ENCODE data around the gene SHOC1. TPM values are rescaled to one million over a fixed set of nuclear protein-coding genes. Genes with fewer than 3 reads are reported as not detected.
"Not testable (repeated sequence)": the region's sequence is repeated elsewhere in the genome, so short reads cannot be mapped to it uniquely, and the experiment has no call there.

Gene SHOC1
- total RNA-seq, 1 donor from 2014 or later: not detected

DNA sequence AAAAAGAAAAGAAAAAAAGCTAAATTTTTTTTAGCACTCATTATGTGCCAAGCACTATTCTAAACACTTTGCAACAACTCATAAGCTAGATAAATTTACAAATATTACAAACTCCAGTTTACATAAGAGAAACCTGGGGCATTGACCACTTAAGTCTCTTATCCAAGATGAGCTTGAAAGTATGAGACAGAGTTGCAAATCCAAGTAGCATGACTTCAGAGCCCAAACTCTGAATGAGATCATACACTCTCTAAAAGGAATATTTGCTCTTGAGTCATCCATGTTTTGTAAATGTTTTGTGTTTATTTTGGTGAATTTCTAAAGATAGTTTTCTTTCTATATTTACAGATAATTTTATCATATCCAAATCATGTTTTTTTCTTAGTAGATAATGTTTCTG, 4.0 kb upstream of the SHOC1 start:
- Histone ChIP-seq H3K4me3 (no peak overlapping the region), H3K27ac (no peak overlapping the region), H3K9me3 (no peaks in the 10 kb centered on the region), H3K36me3 (no peaks in the 10 kb centered on the region), H3K27me3 (no peaks in the 10 kb centered on the region), H3K4me1 (no peaks in the 10 kb centered on the region)
- TF ChIP-seq, protein P1, sequence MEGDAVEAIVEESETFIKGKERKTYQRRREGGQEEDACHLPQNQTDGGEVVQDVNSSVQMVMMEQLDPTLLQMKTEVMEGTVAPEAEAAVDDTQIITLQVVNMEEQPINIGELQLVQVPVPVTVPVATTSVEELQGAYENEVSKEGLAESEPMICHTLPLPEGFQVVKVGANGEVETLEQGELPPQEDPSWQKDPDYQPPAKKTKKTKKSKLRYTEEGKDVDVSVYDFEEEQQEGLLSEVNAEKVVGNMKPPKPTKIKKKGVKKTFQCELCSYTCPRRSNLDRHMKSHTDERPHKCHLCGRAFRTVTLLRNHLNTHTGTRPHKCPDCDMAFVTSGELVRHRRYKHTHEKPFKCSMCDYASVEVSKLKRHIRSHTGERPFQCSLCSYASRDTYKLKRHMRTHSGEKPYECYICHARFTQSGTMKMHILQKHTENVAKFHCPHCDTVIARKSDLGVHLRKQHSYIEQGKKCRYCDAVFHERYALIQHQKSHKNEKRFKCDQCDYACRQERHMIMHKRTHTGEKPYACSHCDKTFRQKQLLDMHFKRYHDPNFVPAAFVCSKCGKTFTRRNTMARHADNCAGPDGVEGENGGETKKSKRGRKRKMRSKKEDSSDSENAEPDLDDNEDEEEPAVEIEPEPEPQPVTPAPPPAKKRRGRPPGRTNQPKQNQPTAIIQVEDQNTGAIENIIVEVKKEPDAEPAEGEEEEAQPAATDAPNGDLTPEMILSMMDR (IDR thresholded peaks at IDR 0.05): no peak
- no peak for ATAC-seq
- DNase-seq: no peak
- intact Hi-C loops (cut with DNase I): no loop called here

DNA sequence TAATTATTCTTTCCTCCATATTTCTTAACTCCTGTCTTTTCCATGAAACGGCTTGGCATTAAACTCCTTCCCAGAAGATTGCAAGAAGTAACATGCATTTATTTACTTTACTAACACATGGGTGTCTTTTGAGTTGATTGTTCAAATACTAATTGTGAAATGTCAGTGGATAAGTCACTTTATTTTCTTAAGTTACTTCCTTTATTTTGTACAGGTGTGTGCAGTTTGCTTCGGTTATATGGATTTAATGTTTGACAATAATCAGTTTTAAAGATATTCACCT, 761 bp upstream of the SHOC1 start:
- H3K27ac ChIP-seq: no peak overlapping the region

DNA sequence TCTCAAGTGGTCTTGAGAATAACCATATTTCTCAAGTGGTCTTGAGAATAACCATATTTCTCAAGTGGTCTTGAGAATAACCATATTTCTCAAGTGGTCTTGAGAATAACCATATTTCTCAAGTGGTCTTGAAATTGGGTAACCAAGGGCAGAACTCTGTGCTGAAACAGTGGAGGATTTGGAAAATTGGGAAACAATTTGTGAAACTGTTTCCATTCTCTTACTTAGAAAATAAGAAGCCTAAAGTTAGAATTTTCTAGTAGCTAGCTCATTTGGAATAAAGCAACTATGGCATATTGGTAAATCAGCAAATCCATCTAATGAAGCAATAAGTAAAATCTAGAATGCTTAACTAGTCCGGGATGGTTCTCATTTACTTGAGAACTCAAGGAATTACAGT, 2.9 kb downstream of the SHOC1 start:
- ATAC-seq; intact Hi-C loops (cut with DNase I); DNase-seq: not testable (repeated sequence)

More for the DNA sequence above, 761 bp upstream of the SHOC1 start:
- H3K36me3 ChIP-seq: no peaks in the 10 kb centered on the region
- no peaks in the 10 kb centered on the region for H3K27me3 ChIP-seq
- intact Hi-C loops (cut with DNase I): no loop called here
- no peak overlapping the region for H3K4me3 ChIP-seq
- H3K9me3 ChIP-seq: no peaks in the 10 kb centered on the region
- no peaks in the 10 kb centered on the region for H3K4me1 ChIP-seq
- no peak for ATAC-seq
- no peak for DNase-seq
- TF ChIP-seq, protein P1 (IDR thresholded peaks at IDR 0.05): no peak

DNA sequence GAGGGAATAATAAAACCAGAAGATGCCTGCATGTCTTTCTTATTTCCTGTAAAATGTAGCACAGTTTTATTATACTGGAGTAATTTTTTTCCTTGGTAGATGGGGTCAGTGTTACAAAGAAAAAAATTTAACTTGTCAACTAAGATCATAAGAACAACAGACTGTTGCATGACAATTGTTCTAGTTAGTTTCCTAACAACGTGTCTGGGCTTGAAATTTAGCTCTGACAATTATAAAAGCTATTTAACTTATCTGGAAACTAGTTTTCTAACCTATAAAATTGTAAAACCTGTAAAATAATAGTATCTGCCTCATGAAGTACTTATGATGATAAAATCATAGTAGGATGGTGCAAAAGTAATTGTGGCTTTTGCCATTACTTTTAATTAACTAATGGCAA, 4.9 kb downstream of the SHOC1 start:
- no peak for DNase-seq
- no peak for ATAC-seq
- no peak overlapping the region for H3K27ac ChIP-seq
- H3K4me3 ChIP-seq: no peak overlapping the region
- TF ChIP-seq, protein P1 (IDR thresholded peaks at IDR 0.05): no peak
- H3K27me3 ChIP-seq: no peaks in the 10 kb centered on the region
- no peaks in the 10 kb centered on the region for H3K36me3 ChIP-seq
- H3K9me3 ChIP-seq: peaks cover 5% of the 10 kb centered on the region
- H3K4me1 ChIP-seq: no peaks in the 10 kb centered on the region
- intact Hi-C loops (cut with DNase I): no loop called here

More for the DNA sequence above, 2.9 kb downstream of the SHOC1 start:
- H3K27me3 ChIP-seq, H3K4me3 ChIP-seq, H3K4me1 ChIP-seq, H3K36me3 ChIP-seq, H3K9me3 ChIP-seq, H3K27ac ChIP-seq: not testable (repeated sequence)

DNA sequence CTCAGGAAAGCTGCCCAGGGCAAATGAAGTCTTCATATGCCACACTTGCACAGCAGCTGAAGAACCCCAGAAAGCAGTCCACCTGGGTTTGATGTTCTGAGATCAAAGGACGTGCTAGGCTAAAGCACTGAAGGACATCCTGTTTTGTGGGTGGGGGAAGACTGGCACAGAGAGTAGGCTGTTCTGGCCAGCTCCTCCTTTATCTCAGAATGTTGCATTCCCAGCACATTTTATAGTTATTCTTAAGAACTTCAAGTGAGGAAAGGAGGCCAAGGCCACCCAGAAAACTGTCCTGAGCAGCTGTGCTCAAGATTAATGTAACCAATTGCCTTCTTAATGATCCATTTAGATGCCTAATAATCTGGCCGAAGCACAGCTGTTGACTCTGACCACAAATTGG, 10.9 kb downstream of the SHOC1 start:
- Histone ChIP-seq H3K27me3 (no peaks in the 10 kb centered on the region), H3K4me3 (no peak overlapping the region), H3K9me3 (peaks cover 5% of the 10 kb centered on the region), H3K4me1 (no peaks in the 10 kb centered on the region), H3K27ac (no peak overlapping the region), H3K36me3 (no peaks in the 10 kb centered on the region)
- ATAC-seq (no peak), DNase-seq (no peak)
- intact Hi-C loops (cut with DNase I): no loop called here
- TF ChIP-seq, protein P1 (IDR thresholded peaks at IDR 0.05): no peak

DNA sequence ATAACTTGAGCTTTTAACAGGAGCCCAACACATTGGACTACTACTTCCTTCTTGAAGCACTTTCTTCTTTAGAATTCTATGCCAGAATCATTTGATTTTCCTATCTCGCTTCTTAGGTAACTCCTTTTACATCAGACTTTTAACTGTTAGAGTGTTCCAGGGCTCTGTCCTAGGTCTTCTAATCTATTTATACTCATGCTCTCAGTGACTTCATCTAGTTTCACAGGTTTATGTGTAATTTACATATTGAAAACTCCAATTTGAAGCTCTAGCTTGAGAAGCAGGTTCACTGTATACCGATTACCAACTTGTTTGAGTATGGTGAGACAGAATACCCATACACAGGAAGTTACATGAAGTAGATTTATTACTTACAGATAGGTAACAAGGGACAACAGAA, 11.3 kb downstream of the SHOC1 start:
- Histone ChIP-seq H3K27me3 (no peaks in the 10 kb centered on the region), H3K4me3 (no peak overlapping the region), H3K36me3 (no peaks in the 10 kb centered on the region), H3K9me3 (peaks cover 5% of the 10 kb centered on the region), H3K4me1 (no peaks in the 10 kb centered on the region), H3K27ac (no peak overlapping the region)
- intact Hi-C loops (cut with DNase I): no loop called here
- no peak for DNase-seq
- TF ChIP-seq, protein P1 (IDR thresholded peaks at IDR 0.05): no peak
- no peak for ATAC-seq

All from upper lobe of right lung (tissue), 1 donor.